AG04450 (cell line): ENCODE measurements around the gene MICAL2. TPM values are rescaled to one million over a fixed set of nuclear protein-coding genes. Genes with fewer than 3 reads are reported as not detected.

Source experiments
- CTCF ChIA-PET: fragments of 300-600, 350-600 bp; formaldehyde crosslinking; extraction: SDS; loops from one replicate; lab custom pipeline; 2022; ENCODE audit warnings: antibody characterized with exemption, inconsistent platforms; lab: Charles Lee
- POLR2A ChIA-PET: fragments of 350-600 bp; formaldehyde crosslinking; extraction: SDS; loops from one replicate; lab custom pipeline; 2021; ENCODE audit warnings: antibody characterized with exemption, inconsistent platforms; lab: Yijun Ruan, JAX
- DNase-seq: peaks from one replicate; pipeline ENCODE4 v3.0.0-alpha.2; 2011; ENCODE audit warnings: low read depth, low spot score
- H3K27ac ChIP-seq: one replicate; pipeline ENCODE4 v1.5.1; 2012; ENCODE audit warnings: low read depth, low read length, control low read depth
- H3K27me3 ChIP-seq: one replicate; pipeline ENCODE4 v1.6.0; 2012; ENCODE audit warnings: low read length; ENCODE audit not compliant: control insufficient read depth, insufficient read depth
- H3K4me3 ChIP-seq: 2 replicates; pipeline ENCODE4 v1.5.1; 2011; ENCODE audit warnings: mild to moderate bottlenecking, low read depth, low read length, control low read depth
- H3K9me3 ChIP-seq: 2 replicates; pipeline ENCODE4 v1.5.1; 2012; ENCODE audit warnings: low read length; ENCODE audit not compliant: control insufficient read depth, insufficient read depth
- polyA plus RNA-seq: library from polyadenylated mRNA; depleted of rRNA; stranded (reverse); fragments of >200 nt; gene quantifications from 2 replicates; pipeline ENCODE4 v1.2.3, GENCODE V29; 2011
- TF ChIP-seq, protein P1 (sequence below): IDR thresholded peaks from 2 replicates; pipeline ENCODE4 v1.5.1; 2011; ENCODE audit warnings: low read depth, low read length, control low read depth, inconsistent platforms

MICAL2 gene
- polyA plus RNA-seq, 1 experiment, result 171 TPM

DNA sequence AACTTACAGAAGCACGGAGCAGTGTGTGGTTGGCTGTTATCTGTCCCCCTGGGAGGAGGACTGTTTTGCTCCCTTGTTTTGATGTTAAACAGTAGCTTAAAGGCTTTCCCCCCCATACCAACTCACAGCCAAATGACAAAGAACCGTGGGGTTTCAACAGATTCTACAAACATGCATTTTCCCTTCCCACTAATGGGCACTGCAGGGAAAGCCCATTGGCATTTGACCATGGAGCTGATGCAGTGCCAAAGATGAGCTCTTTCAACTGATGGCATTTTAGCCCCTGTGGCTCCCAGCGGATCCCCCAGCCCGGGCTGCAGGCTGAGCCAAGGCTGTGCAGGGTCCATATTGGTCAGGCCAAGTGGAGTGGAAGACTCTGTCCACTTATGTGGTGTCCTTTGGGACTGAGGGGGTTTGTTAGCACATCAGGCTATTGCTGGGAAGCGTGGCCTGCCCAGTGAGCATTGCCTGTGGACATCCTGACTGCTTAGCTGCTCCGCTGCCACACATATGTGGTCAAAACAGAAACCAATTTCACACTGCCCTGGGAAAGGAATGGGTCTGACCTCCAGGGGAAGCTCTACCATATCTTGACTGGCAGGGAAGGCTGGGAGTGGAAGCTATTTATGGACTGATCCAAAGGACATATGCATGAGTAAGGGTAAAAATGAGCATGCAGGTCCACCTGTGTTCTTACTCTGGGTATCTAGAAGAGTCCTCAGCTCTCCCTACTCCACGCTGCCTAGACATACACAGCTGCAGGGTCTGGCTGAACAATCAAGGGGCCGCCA lies 150.5 kb downstream of the MICAL2 start:
- TF ChIP-seq, protein P1, sequence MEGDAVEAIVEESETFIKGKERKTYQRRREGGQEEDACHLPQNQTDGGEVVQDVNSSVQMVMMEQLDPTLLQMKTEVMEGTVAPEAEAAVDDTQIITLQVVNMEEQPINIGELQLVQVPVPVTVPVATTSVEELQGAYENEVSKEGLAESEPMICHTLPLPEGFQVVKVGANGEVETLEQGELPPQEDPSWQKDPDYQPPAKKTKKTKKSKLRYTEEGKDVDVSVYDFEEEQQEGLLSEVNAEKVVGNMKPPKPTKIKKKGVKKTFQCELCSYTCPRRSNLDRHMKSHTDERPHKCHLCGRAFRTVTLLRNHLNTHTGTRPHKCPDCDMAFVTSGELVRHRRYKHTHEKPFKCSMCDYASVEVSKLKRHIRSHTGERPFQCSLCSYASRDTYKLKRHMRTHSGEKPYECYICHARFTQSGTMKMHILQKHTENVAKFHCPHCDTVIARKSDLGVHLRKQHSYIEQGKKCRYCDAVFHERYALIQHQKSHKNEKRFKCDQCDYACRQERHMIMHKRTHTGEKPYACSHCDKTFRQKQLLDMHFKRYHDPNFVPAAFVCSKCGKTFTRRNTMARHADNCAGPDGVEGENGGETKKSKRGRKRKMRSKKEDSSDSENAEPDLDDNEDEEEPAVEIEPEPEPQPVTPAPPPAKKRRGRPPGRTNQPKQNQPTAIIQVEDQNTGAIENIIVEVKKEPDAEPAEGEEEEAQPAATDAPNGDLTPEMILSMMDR, result no peak
- no peak for DNase-seq
- H3K27me3 ChIP-seq, result no peaks in the 10 kb centered on the region
- ChIA-PET CTCF (interaction anchor here (1.4 kb wide), 1 partner anchor 21 kb away, joined by 3 read pairs; no protein-coding TSS in a partner anchor), POLR2A (no interaction called here)
- H3K9me3 ChIP-seq, result no peaks in the 10 kb centered on the region
- no peak overlapping the region for H3K27ac ChIP-seq
- H3K4me3 ChIP-seq, result no peak overlapping the region

DNA sequence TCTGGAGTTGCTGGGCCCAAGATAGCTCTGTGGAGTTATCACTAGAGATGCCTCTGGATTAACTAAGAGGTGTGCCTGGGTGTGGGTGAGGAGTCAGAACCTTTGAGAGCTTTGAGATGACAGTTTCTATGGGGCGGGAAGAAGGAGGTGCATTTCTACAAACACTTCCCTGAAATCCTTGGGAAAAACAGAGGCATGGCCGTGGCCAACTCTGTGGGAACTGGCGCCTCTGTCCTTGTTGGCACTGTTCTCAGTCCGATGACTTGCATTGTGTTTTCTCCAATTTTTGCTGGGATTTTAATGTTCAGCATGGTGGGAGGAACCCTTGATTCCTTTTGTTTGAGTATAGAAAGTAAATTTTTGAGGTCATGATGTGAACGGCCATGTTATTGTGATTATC lies 151.2 kb downstream of the MICAL2 start:
- ChIA-PET CTCF (interaction anchor here (0.7 to 1.4 kb wide), 2 partner anchors 20 to 217 kb away, joined by 3 read pairs; no protein-coding TSS in a partner anchor), POLR2A (no interaction called here)
- TF ChIP-seq, protein P1, result no peak
- Histone ChIP-seq H3K27me3 (no peaks in the 10 kb centered on the region), H3K27ac (no peak overlapping the region), H3K4me3 (no peak overlapping the region), H3K9me3 (no peaks in the 10 kb centered on the region)
- DNase-seq, result no peak

DNA sequence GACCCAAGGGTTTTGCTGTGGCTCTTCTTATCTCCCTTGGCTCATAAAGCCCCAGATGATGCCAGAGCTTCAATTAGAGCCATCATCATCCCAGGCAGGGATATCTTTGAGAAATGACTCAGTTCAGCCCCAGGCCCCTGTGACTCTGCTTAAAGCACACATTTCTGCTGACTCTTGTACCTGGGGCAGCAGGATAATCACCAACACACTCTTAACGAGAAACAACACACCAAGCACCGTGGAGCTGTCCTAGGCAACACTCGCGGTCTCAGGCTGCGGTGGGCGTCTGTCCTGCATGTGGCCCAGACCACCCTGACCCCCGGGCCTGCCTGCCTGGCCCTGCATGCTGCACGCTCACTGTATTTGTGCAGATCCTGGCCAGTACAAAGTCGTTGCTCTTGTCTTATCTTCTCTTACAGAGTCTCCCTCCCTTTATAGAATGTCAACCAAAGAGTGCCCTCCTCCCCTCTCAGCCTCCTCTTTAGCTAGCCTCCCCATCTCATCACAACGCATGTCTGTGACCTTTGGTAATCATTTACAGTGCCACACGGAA lies 152.8 kb downstream of the MICAL2 start:
- DNase-seq, result no peak
- H3K4me3 ChIP-seq, result no peak overlapping the region
- POLR2A ChIA-PET, result no interaction called here
- no peak overlapping the region for H3K27ac ChIP-seq
- no peaks in the 10 kb centered on the region for H3K27me3 ChIP-seq
- TF ChIP-seq, protein P1, result no peak
- CTCF ChIA-PET, result interaction anchor here (0.6 to 1.5 kb wide), 2 partner anchors 18 to 218 kb away, joined by 4 read pairs; no protein-coding TSS in a partner anchor
- H3K9me3 ChIP-seq, result no peaks in the 10 kb centered on the region

DNA sequence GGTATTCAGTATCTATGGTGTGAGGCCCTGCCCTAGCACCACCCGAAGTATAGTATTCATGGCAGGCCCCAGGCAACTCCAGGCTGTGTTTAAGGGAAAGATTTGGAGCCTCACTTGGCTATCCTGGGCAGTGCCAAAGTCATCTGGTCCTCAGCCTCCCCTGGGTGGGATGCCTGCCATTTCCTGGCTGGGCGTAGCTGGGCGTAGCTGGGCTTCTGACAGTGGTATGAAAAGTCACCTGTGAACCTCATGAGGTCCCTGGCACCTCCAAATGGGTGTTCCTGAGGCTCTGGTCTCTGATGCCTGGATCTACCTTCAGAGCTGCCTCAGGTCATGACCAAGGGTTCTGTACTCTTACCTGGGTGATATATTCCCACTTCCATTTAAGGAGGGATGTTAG lies 154.0 kb downstream of the MICAL2 start:
- POLR2A ChIA-PET, result no interaction called here
- no peaks in the 10 kb centered on the region for H3K27me3 ChIP-seq
- DNase-seq, result no peak
- TF ChIP-seq, protein P1, result no peak
- no peak overlapping the region for H3K4me3 ChIP-seq
- no peaks in the 10 kb centered on the region; the same call in 1 of the 2 replicates for H3K9me3 ChIP-seq
- CTCF ChIA-PET, result no interaction called here
- no peak overlapping the region for H3K27ac ChIP-seq

DNA sequence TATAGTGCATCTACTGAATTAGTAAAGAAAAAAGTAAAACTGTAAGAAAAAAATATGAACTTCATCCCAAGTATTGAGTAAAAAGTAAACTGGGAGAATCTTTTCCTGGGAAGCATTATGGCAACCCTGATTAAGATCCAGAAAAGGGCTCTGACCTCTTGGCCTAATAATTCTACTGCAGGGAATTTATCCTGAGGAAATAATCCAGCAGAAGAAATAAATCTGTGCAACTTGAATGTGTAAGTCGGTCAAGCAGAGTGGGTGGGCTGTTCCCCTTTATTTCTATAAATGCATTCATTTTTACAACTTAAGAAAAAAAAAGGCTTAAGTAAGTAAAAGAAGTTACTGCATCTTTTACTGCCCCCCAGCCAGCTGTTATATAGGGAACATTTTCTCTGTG lies 155.7 kb downstream of the MICAL2 start:
- no peak for DNase-seq
- ChIA-PET POLR2A (no interaction called here), CTCF (interaction anchor here (1.2 kb wide), 1 partner anchor 15 kb away, joined by 4 read pairs; no protein-coding TSS in a partner anchor)
- Histone ChIP-seq H3K9me3 (no peaks in the 10 kb centered on the region; the same call in 1 of the 2 replicates), H3K27ac (no peak overlapping the region), H3K4me3 (no peak overlapping the region), H3K27me3 (no peaks in the 10 kb centered on the region)
- TF ChIP-seq, protein P1, result no peak
